ENCODE data around the gene TBCC. TPM values are rescaled to one million over a fixed set of nuclear protein-coding genes. Genes with fewer than 3 reads are reported as not detected.
"Not testable (repeated sequence)": the region's sequence is repeated elsewhere in the genome, so short reads cannot be mapped to it uniquely, and the experiment has no call there.

The TBCC gene
- total RNA-seq, 2 donors from 2014 or later, result 21.3 to 26.4 TPM

DNA sequence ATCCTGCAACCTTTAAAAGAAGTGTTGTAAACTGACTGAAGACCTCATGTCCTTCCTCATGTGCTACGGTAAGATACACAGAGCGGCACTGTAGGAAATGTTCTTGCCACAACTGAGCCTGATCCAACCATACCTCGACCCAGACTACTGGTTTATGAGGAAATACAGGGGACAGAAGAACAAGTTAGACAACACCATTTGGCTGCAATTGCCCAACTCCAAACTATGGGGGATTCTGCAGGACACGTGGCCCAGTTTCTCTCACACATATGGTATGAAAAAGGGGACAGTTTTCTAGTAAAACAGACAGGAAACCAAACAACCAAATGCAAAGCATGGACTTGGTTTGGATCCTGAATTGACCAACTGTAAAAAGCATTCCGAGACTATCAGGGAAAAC is 34.0 kb downstream of the TBCC start:
- no peak for DNase-seq
- ATAC-seq, result no peak
- intact Hi-C loops (cut with DNase I, micrococcal nuclease), result no loop called here

DNA sequence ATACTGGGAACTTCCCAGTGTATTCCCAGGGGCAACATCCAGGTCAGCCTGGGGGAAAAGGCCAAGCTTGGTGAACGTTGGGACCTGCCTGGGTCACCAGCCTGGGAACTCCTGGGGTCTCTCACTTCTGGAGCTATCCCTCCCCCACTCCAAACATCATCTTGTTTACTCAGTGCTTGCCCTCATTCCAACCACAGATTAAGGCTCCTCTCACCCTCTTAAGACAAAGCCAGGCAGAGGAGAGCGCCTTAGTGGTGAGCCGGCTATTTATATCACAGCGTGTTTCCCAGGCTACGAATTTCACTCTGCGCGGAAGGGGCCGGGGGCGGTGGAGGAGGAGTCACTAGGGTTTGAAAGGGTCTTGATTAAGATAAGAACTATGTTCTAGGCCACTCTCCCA is 35.6 kb downstream of the TBCC start:
- DNase-seq, result no peak
- intact Hi-C loops (cut with DNase I, micrococcal nuclease), result no loop called here
- ATAC-seq, result no peak

DNA sequence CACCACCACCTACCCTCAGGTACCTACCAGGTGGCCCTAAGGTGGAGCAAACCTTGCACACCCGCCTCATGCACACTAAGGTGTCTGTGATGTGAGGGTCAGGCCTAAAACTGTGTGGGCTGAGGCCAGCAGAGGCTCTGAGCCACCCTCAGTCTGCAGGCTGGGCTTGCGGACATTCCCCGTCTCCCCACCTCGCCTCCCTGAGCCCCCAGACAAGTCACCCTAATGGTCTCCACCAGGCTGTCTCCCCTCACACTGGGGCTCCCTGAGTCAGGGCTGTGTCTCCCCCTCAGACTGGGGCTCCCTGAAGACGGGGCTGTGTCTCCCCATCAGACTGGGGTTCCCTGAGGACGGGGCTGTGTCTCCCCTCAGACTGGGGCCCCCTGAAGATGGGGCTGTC is 36.0 kb downstream of the TBCC start:
- no peak for DNase-seq
- no peak for ATAC-seq
- intact Hi-C loops (cut with DNase I, micrococcal nuclease), result no loop called here

DNA sequence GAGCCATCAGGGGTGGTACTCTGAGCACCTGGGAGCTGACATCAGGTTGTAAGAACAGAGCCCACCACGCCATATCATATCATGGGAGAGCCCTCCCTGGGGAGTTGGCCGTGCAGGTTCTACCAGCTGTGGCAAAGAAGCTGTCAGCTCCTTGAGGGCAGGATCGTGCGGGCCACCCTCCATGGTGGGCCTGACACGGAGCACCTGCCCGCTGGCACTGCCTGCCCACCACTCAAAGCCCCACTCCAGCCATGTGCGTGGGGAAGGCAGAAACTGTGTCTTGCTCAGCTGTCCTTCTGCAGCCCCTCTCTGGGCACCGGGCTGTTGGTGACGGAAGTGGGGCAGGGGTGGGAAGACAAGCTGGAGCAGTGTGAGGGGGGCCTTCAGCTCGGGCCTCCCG is 37.8 kb downstream of the TBCC start:
- intact Hi-C loops (cut with DNase I, micrococcal nuclease), result no loop called here
- no peak for ATAC-seq
- no peak for DNase-seq

DNA sequence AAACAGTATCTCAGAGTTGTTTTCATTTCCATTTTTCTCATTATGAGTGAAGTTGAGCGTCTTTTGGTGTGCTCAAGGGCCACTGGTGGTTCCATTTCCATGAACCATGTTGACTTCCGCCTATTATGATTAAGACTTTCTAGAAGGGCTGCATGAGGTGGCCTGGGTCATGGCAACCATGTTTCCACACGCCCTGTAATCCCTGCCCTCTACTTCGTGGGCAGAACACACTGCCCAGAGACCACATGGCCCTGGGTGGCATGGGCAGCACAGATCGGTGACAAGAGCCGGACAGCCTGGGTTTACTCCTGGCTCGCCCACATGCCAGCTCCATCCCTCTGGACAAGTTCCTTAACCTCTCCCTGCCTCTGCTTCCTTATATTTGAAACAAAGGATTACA is 38.3 kb downstream of the TBCC start:
- no peak for DNase-seq
- no peak for ATAC-seq
- intact Hi-C loops (cut with DNase I, micrococcal nuclease), result no loop called here

DNA sequence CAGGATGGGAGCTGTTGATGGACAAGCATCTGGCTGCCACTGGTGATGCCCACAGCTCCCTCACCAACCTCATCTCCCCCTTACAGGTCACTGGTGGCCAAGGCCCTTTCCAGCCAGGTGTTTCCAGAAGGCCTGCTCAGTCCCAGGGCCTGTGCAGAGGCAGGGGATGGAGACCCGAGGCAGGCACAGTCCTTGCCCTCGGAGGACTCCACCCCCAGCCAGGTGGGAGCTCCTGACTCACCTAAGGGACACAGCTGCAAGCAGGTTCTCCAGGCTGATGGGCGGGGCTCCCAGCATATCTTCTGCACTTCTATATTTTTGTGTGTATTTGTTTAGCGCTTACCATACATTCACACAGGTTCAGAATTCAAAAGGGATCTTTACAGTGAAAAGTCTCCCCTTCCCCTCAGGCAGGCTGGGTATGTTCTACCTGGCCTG is 40.9 kb downstream of the TBCC start:
- intact Hi-C loops (cut with DNase I, micrococcal nuclease), result no loop called here
- peak; percentile 28 for ATAC-seq
- no peak for DNase-seq

DNA sequence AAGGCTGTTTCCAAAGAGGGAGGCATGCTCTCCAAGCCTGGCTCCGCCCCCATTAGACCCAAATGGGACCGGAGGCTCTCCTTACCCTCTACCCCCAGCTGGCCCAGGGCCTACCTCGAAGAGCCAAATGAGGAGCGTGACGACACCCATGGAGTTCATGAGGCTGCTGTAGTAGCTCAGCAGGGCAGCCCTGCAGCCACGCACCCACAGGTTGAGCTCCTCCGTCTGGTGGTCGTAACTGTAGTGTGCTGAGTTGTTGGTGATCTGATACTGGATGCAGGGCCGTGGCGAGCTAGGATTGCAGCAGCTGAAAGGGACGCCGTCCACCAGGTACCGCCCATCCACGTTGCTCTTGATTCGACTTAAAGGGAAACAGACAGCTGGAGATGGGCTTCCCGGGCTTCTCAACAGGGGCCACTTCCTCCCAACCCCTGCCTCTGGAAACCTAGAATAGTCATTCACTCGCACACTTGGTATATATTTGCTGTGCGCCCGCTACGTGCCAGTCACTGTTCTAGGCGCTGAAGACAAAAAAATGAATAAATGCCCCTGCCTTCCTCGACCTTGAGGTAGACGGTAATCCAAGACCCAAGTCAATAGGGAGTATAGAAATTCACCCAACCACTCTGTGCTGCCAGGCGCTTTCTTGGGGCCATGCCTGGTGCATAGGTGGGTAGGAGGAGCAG is 41.5 kb downstream of the TBCC start:
- intact Hi-C loops (cut with DNase I, micrococcal nuclease), result no loop called here
- DNase-seq, result peak in 1 of 2 donors; percentile 21
- peak; percentile 45 for ATAC-seq

DNA sequence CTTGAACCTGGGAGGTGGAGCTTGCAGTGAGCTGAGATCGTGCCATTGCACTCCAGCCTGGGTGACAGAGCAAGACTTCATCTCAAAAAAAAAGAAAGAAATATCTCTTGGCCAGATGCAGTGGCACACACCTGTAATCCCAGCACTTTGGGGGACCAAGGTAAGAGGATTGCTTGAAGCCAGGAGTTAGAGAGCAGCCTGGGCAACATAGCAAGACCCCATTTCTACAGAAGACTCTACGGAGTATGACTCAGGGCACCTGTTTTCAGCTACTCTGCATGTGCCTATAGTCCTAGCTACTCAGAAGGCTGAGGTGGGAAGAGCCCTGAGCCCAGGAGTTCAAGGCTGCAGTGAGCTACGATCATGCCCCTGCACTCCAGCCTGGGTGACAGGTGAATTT is 43.1 kb downstream of the TBCC start:
- DNase-seq; intact Hi-C loops (cut with DNase I, micrococcal nuclease); ATAC-seq: not testable (repeated sequence)

DNA sequence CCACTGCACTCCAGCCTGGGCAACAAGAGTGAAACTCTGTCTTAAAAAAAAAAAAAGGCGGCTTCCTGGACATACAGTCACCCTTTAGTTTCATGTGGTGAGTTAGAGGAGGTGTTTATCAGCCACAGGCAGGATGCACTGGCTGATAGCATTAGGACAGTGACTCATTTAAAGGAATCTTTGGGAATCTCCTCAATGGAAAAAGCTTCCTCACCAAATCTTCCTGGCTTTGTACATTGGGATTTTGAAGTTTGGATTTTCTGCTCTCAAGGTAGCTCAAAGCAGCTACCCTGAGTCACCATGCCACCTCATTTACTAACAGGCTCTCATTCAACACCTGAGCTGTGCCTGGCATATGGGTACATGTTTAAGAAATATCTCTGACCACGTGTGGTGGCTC is 43.7 kb downstream of the TBCC start:
- DNase-seq (no peak), ATAC-seq (no peak)
- intact Hi-C loops (cut with DNase I, micrococcal nuclease), result no loop called here

DNA sequence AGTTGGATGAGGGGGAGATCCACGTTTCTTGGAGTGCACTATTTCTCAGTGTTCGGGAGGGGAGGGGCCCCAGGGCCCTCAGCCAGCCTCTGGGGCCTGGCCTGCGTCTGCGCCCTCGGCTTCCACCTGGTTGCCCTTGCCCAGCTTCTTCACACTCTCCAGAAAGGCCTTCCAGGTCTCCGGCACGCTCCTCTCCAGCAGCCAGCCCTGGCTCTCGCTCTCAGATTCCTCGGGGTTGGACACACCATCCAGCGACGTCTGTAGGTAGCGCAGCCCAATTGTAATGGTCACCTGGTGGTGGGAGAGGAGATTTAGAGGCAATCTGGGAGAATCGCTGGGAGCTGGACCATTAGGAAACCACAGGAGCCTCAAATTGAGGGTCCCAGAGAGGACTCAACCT is 47.7 kb downstream of the TBCC start:
- DNase-seq, result no peak
- ATAC-seq, result peak; percentile 14
- intact Hi-C loops (cut with DNase I, micrococcal nuclease), result no loop called here

DNA sequence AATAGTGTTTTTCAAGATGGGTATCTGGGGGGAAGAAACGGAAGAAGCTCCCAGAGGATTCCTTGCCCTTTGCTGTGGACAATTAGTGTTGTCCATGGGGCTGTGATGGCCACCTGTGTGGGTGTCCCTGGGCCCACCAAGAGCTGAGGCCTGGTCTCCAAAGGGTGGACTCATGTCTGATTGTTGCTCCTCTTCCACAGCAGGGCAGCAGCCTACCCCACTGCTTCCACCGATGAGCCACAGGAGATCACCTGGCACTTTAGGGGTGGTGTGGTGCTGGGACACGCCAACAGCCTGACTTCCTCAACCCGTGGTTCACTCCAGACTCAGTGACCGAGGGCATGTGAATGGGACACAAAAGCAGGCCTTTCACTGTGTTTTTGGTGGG is 48.6 kb downstream of the TBCC start:
- ATAC-seq, result peak; percentile 12
- intact Hi-C loops (cut with DNase I, micrococcal nuclease), result no loop called here
- DNase-seq, result no peak

DNA sequence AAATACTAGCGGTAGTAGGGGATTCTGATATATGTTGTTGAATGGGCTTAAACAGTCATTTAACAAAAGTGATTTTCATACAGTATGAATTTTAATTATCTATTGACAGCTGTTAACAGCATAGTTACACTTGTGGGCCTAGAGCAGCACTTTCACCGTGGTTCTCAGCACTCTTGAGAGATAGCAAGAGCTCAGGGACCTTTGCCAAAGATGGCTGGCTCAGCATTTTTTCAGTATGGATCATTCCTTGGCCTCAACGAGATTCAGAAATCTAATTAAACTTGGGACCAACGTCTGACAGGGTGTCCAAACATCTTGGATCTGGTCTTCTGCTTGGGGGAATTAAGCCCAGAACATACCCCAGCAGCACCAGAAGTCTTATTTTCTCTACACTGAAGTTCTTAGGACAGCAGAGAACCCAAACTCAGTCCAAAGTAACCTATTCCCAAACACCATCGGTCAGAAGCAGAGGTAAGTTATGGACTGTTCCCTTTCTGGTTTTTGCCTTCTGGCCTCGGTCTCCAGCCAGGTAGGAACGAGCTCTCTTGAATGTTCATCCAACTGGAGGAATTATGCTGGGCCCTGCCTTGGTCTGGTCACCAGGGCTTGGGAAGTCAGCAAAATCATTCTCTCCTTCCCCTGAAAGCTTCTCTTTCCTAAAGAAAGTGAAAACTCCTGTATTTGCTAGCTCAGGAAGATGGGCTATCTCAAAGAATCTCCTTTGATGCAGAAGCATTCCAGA is 49.2 kb downstream of the TBCC start:
- ATAC-seq (no peak), DNase-seq (no peak)
- intact Hi-C loops (cut with DNase I, micrococcal nuclease), result no loop called here

DNA sequence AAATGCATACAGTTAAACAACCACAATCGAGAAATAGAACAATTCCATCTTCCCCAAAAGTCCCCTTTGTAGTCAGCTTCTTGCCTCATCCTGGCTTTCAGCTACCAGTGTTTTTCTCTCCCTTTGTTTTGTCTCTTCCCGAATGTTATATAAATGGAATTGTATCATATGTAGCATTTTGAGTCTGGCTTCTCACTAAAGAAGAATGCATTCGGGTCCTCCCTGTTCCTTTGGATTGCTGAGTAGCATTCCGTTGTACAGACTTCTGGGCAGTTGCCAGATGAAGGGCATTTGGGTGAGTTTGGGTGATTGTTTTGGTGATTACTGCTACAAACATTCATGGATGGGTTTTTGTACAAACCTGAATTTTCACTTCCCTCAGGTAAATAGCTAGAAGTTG is 51.3 kb downstream of the TBCC start:
- ATAC-seq (no peak), DNase-seq (no peak)
- intact Hi-C loops (cut with DNase I, micrococcal nuclease), result no loop called here

Other genes with a start within 250 kb of the TBCC start
- 10 to 100 TPM; 39.0 to 46.5 TPM for gene UBR2, start 182.1 kb downstream of the TBCC start, total RNA-seq
- gene PRPH2, start 23.5 kb downstream of the TBCC start, total RNA-seq, result under 1 TPM; 0.40 to 0.67 TPM
- gene BICRAL, start 35.9 kb upstream of the TBCC start, total RNA-seq, result 10 to 100 TPM; 20.2 to 20.5 TPM
- 10 to 100 TPM; 43.7 to 50.4 TPM for gene RPL7L1, start 133.5 kb upstream of the TBCC start, total RNA-seq
- not detected for gene PTCRA, start 169.9 kb upstream of the TBCC start, total RNA-seq
- gene CNPY3, start 183.4 kb upstream of the TBCC start, total RNA-seq, result 10 to 100 TPM; 19.6 to 25.9 TPM
- under 1 TPM in 1 of 2 donors, not detected in 1; 0.37 TPM for gene GNMT, start 214.7 kb upstream of the TBCC start, total RNA-seq
- 10 to 100 TPM; 22.4 to 26.9 TPM for gene PEX6, start 233.1 kb upstream of the TBCC start, total RNA-seq
- 10 to 100 TPM; 33.7 to 36.4 TPM for gene PPP2R5D, start 238.5 kb upstream of the TBCC start, total RNA-seq

All from left colon (tissue), 2 donors.